DOHH2 (cell line): ENCODE data around the gene USP6.
"Not testable (repeated sequence)": the region's sequence is repeated elsewhere in the genome, so short reads cannot be mapped to it uniquely, and the experiment has no call there.

ENCODE experiments used
- CTCF ChIP-seq: fragments of 200-600 bp; sonication (generic); IDR thresholded peaks from one replicate; pipeline ENCODE4 v1.5.1; 2014; ENCODE audit warnings: antibody characterized with exemption, mild to moderate bottlenecking, low read depth, low read length; ENCODE audit not compliant: poor library complexity, severe bottlenecking
- EZH2phosphoT487 ChIP-seq: fragments of 200-600 bp; sonication (generic); IDR thresholded peaks from 2 replicates; pipeline ENCODE4 v1.6.1; 2017; ENCODE audit warnings: borderline replicate concordance, mild to moderate bottlenecking, antibody characterized with exemption, low read length, moderate library complexity, mixed read lengths

- TF ChIP-seq CTCF, EZH2phosphoT487: not testable (repeated sequence)
Observed at GRCh38 chr17:5130261-5130660, 14.4 kb downstream of the USP6 start.
